ENCODE measurements around the gene TTC7B.

DNA sequence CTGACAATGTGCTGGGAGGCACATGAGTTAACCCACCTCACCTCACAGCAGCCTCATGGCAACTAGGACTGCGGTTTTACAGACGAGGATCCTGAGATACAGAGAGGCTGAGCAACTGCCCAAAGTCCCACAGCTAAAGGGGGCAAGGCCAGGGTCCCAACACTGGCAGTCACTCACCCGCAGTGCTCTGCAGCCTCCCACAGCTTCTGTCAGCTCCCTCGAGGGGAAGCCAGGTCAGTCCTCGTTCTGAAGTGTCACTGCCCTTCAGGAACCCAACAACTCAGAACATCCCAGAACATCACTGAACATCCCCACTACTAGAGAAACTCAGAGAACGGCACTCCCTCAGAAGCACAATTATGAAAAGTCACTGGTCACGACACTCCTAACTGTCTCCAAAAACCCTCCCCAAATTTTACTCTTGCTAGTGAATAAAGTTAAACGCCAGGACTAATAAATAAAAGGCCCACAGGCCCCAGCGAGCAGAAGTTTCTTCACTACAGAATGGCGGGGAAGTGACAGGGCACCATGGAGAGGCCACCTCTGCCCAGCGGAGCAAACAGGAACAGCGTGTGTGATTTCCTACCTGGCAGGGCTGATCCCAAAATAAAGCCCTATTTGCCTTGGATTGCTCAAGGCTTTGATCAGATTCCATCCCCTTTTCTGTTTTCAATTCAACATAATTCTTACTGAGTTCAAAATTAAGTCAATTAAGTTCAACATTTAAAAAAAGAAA, 75.1 kb downstream of the TTC7B start:
- TF ChIP-seq POLR2AphosphoS5 (IDR thresholded peaks at IDR 0.05; ENCODE audit: low read depth, low read length) = no peak
- TF ChIP-seq POLR2A (IDR thresholded peaks at IDR 0.05; ENCODE audit: low read depth, low read length) = no peak
